KMS-11 (cell line): ENCODE data around the gene PTGES3L.
"Not testable (repeated sequence)": the region's sequence is repeated elsewhere in the genome, so short reads cannot be mapped to it uniquely, and the experiment has no call there.

Experiments
- H2AFZ ChIP-seq: fragments of 200-600 bp; sonication (generic); 2 replicates; pipeline ENCODE4 v1.6.1; 2016; ENCODE audit warnings: antibody characterized with exemption, mixed run types, low read depth
- H3K27ac ChIP-seq: fragments of 200-600 bp; sonication (generic); 2 replicates; pipeline ENCODE4 v1.6.1; 2016; ENCODE audit warnings: mild to moderate bottlenecking, mixed run types
- H3K27me3 ChIP-seq: fragments of 200-600 bp; sonication (generic); 2 replicates; pipeline ENCODE4 v1.6.1; 2017; ENCODE audit warnings: mild to moderate bottlenecking, low read depth, mixed run types, moderate library complexity; ENCODE audit not compliant: insufficient read depth
- H3K36me3 ChIP-seq: fragments of 200-600 bp; sonication (generic); 2 replicates; pipeline ENCODE4 v1.6.1; 2017; ENCODE audit warnings: mild to moderate bottlenecking, mixed run types; ENCODE audit not compliant: insufficient read depth
- H3K4me1 ChIP-seq: fragments of 200-600 bp; sonication (generic); 2 replicates; pipeline ENCODE4 v1.6.1; 2016; ENCODE audit warnings: mild to moderate bottlenecking, low read depth, mixed run types; ENCODE audit not compliant: poor library complexity, severe bottlenecking
- H3K4me2 ChIP-seq: fragments of 200-600 bp; sonication (generic); 2 replicates; pipeline ENCODE4 v1.7.0; 2016; ENCODE audit warnings: mild to moderate bottlenecking, mixed run types
- H3K4me3 ChIP-seq: fragments of 200-600 bp; sonication (generic); IDR thresholded peaks from 2 replicates; pipeline ENCODE4 v1.6.1; 2017; ENCODE audit warnings: low read depth, low read length, mixed read lengths; ENCODE audit not compliant: insufficient read depth
- H3K79me2 ChIP-seq: fragments of 200-600 bp; sonication (generic); 2 replicates; pipeline ENCODE4 v1.6.1; 2016; ENCODE audit warnings: low read depth, mixed run types; ENCODE audit not compliant: insufficient read depth
- H3K9ac ChIP-seq: fragments of 200-600 bp; sonication (generic); 2 replicates; pipeline ENCODE4 v1.6.1; 2016; ENCODE audit warnings: mild to moderate bottlenecking, mixed run types
- H4K20me1 ChIP-seq: fragments of 200-600 bp; sonication (generic); 2 replicates; pipeline ENCODE4 v1.6.1; 2016; ENCODE audit warnings: mild to moderate bottlenecking, mixed run types; ENCODE audit not compliant: insufficient read depth
- CTCF ChIP-seq: fragments of 200-600 bp; sonication (generic); conservative IDR thresholded peaks from 2 replicates; pipeline ENCODE4 v1.6.1; 2017; ENCODE audit warnings: low read depth, mild to moderate bottlenecking, antibody characterized with exemption, low read length, moderate library complexity, mixed read lengths

PTGES3L gene

GRCh38 chr17:42922294-42922693, 57.6 kb downstream of the PTGES3L start:
- Histone ChIP-seq H3K79me2 (no peaks in the 10 kb centered on the region), H2AFZ (no peak overlapping the region), H3K9ac (no peak overlapping the region), H3K4me1 (peaks cover 38% of the 10 kb centered on the region), H4K20me1 (no peaks in the 10 kb centered on the region), H3K27ac (no peak overlapping the region), H3K36me3 (no peaks in the 10 kb centered on the region), H3K27me3 (no peaks in the 10 kb centered on the region), H3K4me3 (no peak overlapping the region), H3K4me2 (no peak overlapping the region)
- no peak for TF ChIP-seq CTCF

- peak overlapping the region; percentile 30; the same call in 1 of the 2 replicates for H2AFZ ChIP-seq
- peaks cover 46% of the 10 kb centered on the region for H3K4me1 ChIP-seq
- no peak overlapping the region for H3K9ac ChIP-seq
- no peaks in the 10 kb centered on the region for H4K20me1 ChIP-seq
- H3K36me3 ChIP-seq = no peaks in the 10 kb centered on the region
- H3K79me2 ChIP-seq = no peaks in the 10 kb centered on the region
- no peak overlapping the region for H3K4me3 ChIP-seq
- H3K27ac ChIP-seq = no peak overlapping the region
- no peaks in the 10 kb centered on the region for H3K27me3 ChIP-seq
- no peak for TF ChIP-seq CTCF
- peak overlapping the region; percentile 48 for H3K4me2 ChIP-seq
These were observed 59.0 kb downstream of the PTGES3L start for GRCh38 chr17:42920922-42921321.

GRCh38 chr17:42920106-42920900, 59.6 kb downstream of the PTGES3L start:
- Histone ChIP-seq H4K20me1 (no peaks in the 10 kb centered on the region), H3K27me3 (no peaks in the 10 kb centered on the region), H3K27ac (peak overlapping the region; percentile 39; the same call in 1 of the 2 replicates), H2AFZ (peak overlapping the region; percentile 30), H3K79me2 (no peaks in the 10 kb centered on the region), H3K4me2 (peak overlapping the region; percentile 48), H3K4me3 (no peak overlapping the region), H3K36me3 (no peaks in the 10 kb centered on the region), H3K9ac (no peak overlapping the region), H3K4me1 (peaks cover 50% of the 10 kb centered on the region)
- TF ChIP-seq CTCF = no peak

GRCh38 chr17:42919522-42920077, 60.3 kb downstream of the PTGES3L start:
- H3K4me1 ChIP-seq = peaks cover 50% of the 10 kb centered on the region
- not testable (repeated sequence) for H4K20me1 ChIP-seq, H3K27me3 ChIP-seq, H3K79me2 ChIP-seq, H3K9ac ChIP-seq, H3K36me3 ChIP-seq, H3K4me3 ChIP-seq
- H3K4me2 ChIP-seq = peak overlapping the region; percentile 48
- H3K27ac ChIP-seq = peak overlapping the region; percentile 44
- H2AFZ ChIP-seq = peak overlapping the region; percentile 30
